GM06990 (cell line): Measurements from ENCODE around the gene ZDHHC3.

Experiments
- DNase-seq: peaks from one replicate; pipeline ENCODE4 v3.0.0-alpha.2; 2011; ENCODE audit not compliant: insufficient read length; ENCODE audit errors: extremely low read depth
- H3K27me3 ChIP-seq: replicated peaks from 2 replicates; pipeline ENCODE4 v1.6.0; 2011; ENCODE audit warnings: low read length; ENCODE audit not compliant: control insufficient read depth, insufficient read depth
- H3K36me3 ChIP-seq: 2 replicates; pipeline ENCODE4 v1.5.1; 2011; ENCODE audit warnings: low read length; ENCODE audit not compliant: control insufficient read depth, insufficient read depth
- H3K4me3 ChIP-seq: replicated peaks from 2 replicates; pipeline ENCODE4 v1.5.1; 2011; ENCODE audit warnings: low read depth, mild to moderate bottlenecking, control low read depth, low read length
- TF ChIP-seq, protein P1 (sequence below): IDR thresholded peaks from 2 replicates; pipeline ENCODE4 v1.5.1; 2011; ENCODE audit warnings: low read length, control low read depth, mild to moderate bottlenecking, inconsistent platforms; ENCODE audit not compliant: insufficient read depth, poor library complexity, severe bottlenecking

Gene ZDHHC3

DNA sequence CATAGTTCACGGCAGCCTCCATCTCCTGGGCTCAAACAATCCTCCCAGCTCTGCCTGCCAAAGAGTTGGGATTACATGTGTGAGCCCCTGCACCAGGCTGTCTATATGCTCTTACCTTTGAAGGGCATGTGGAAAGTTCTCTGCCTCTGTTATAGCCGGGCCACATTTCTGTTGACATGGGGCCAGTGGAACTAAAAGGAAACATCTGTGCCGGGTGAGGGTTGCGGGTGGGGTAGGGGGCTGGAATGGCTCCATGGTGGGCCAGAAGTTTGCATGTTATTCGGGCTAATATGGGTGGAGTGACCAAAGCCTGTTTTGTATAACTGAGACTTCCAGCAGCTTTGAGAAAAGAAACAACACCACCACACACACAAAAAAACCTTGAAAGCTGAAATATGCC lies 41.8 kb upstream of the ZDHHC3 start:
- Histone ChIP-seq H3K36me3 (peaks cover 2% of the 10 kb centered on the region; the same call in 1 of the 2 replicates), H3K27me3 (no peaks in the 10 kb centered on the region), H3K4me3 (no peak overlapping the region)
- no peak for DNase-seq
- TF ChIP-seq, protein P1, sequence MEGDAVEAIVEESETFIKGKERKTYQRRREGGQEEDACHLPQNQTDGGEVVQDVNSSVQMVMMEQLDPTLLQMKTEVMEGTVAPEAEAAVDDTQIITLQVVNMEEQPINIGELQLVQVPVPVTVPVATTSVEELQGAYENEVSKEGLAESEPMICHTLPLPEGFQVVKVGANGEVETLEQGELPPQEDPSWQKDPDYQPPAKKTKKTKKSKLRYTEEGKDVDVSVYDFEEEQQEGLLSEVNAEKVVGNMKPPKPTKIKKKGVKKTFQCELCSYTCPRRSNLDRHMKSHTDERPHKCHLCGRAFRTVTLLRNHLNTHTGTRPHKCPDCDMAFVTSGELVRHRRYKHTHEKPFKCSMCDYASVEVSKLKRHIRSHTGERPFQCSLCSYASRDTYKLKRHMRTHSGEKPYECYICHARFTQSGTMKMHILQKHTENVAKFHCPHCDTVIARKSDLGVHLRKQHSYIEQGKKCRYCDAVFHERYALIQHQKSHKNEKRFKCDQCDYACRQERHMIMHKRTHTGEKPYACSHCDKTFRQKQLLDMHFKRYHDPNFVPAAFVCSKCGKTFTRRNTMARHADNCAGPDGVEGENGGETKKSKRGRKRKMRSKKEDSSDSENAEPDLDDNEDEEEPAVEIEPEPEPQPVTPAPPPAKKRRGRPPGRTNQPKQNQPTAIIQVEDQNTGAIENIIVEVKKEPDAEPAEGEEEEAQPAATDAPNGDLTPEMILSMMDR: no peak

DNA sequence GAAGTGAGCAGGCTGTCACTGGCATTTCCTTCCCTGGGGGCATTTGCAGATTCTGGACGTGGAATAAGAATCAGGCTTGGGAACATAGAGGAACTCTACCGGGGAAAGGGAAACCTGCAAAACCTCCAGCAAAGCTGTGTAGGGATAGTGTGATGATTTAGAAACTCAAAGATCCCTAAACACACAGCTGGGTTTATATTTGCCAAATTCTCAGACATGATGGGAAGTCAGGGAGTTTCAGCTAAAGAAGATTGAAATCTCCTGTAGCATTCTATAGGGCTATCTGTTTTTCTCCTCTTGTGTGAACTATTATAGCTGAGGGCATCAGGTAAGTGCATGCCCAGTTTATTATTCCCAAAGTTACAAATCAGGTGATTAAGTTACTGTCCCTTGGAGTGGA lies 40.9 kb upstream of the ZDHHC3 start:
- H3K36me3 ChIP-seq: peaks cover 2% of the 10 kb centered on the region; the same call in 1 of the 2 replicates
- no peak overlapping the region for H3K4me3 ChIP-seq
- TF ChIP-seq, protein P1: no peak
- H3K27me3 ChIP-seq: no peaks in the 10 kb centered on the region
- DNase-seq: no peak

DNA sequence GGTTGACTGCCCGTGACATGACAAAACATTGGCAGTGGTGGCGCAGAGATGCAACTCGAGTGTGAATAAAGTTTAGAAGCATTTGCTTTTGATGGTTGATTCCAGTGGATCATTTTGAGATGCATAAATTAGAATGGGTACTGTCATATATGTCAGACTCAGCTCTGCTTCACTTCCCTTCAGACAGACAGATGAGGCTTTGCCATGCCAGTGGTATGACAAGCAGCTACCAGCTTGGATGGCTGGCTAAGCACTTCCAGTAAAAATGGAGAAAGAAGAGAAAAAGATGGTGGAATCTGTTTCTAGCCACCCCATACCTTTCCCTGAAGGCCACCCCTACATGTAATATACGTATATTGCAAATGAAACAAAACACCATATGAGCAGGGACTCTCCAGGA lies 36.6 kb upstream of the ZDHHC3 start:
- H3K27me3 ChIP-seq: no peaks in the 10 kb centered on the region
- H3K4me3 ChIP-seq: no peak overlapping the region
- H3K36me3 ChIP-seq: peaks cover 12% of the 10 kb centered on the region
- TF ChIP-seq, protein P1: no peak
- DNase-seq: no peak

DNA sequence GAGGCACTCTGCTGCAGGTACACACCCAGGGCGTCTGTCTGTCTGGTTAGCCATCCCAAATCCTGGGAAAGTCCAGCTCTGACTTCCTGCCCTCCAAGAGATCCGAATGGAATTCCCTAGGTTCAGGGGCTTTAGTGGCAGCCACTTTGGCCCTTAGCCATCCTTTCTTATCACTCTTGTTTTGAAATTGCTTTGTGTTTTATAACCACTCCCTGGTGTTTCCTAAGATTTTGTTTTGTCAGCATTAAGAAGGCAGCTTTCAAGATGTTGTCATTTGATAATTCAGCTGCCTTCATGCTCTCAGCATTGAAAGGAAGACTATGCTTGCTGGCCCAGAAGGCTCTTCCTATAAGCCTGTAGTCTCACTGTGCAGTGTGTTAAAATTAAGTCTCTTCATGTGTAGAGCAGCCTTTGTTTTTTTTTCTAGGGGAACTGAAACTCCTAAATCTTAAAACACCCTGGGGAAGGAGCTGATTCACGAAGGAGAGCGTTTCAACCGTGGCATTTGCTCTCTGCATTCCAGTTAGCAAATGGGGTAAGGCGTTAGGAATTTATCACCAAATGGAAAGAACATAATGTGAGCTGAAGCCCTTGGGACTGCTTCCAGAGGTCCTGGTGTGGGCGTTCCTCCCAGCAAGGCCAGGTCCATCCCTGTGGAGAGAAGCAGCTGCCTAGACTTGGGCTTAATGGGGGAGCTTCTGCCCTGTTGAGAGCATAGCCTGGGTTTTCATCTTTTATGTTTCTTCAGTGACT lies 36.0 kb upstream of the ZDHHC3 start:
- no peaks in the 10 kb centered on the region for H3K27me3 ChIP-seq
- DNase-seq: no peak
- TF ChIP-seq, protein P1: no peak
- H3K4me3 ChIP-seq: no peak overlapping the region
- H3K36me3 ChIP-seq: peaks cover 14% of the 10 kb centered on the region

DNA sequence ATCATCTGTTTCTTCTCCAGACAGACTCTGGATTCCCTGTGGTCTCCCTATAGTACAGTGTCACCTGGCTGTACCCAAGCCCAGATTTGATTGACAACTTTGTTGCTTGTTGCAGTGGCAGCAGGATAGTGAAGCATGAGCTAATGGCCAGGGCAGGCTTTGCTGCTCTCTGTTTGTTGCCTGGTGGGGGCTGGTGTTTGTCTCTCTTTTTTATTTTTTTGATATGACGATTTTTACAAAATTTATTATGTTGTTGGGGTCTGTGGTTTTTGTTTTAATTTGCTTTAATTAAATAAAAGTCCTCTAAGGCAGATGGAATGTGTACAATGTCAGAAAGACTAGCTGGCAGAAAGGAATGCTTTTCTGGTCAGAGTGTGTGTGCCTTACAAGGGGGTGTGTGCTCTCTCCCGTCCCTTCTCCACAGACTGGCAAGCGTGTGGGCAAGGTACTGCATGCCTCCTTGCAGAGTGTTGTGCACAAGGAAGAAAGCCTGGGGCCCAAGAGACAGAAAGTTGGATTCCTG lies 34.9 kb upstream of the ZDHHC3 start:
- DNase-seq: no peak
- Histone ChIP-seq H3K36me3 (peaks cover 15% of the 10 kb centered on the region), H3K4me3 (no peak overlapping the region), H3K27me3 (no peaks in the 10 kb centered on the region)
- TF ChIP-seq, protein P1: no peak

DNA sequence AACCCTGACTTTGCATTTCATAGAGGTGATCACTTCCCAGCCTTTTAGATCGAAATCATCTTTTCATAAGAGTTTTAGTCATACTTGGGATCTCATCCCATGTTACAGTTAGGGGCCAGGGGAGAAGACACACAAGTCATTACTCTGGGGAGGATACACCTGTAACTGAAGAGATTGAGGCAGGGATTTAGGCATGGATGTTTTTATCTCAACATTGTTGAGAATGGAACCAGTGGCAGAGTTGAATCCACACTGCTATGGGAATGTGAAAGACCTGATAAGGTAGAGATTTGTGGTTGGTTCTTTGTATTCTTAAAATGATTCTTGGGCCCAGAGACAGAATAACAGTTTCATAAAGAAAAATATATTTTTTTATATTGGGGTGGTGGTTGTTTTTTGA lies 33.9 kb upstream of the ZDHHC3 start:
- Histone ChIP-seq H3K27me3 (no peaks in the 10 kb centered on the region), H3K36me3 (peaks cover 17% of the 10 kb centered on the region), H3K4me3 (no peak overlapping the region)
- DNase-seq: no peak
- TF ChIP-seq, protein P1: no peak
